GM21367 (cell line): ENCODE measurements around the gene IL5.
A peak's percentile ranks its signal among the peaks of the same experiment; 100 is the strongest.
"Not testable (repeated sequence)": the region's sequence is repeated elsewhere in the genome, so short reads cannot be mapped to it uniquely, and the experiment has no call there.

Source experiments
- ATAC-seq: cut with Tn5 transposase; IDR thresholded peaks from one replicate; pipeline ENCODE4 v1.9.1; 2021; ENCODE audit not compliant: unreplicated experiment

IL5 gene

DNA sequence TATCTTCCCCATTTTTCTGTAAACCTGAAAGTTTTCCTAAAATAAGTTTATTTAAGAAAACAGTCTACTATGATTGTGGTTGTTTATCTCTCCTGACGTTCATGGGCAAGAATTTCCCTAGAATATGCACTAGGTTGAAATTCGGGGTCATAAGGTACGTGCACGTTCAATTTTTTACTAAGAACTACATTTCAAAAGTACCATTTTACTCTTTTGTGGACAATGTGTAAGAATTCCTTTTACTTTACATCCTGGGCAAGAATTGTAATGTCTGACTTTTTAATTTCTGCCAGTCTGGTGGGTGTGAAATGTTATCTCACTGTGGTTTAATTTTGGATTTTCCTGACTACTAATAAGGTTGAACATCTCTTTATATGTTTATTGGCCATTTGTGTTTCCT lies 12.4 kb downstream of the IL5 start:
- no peak for ATAC-seq

DNA sequence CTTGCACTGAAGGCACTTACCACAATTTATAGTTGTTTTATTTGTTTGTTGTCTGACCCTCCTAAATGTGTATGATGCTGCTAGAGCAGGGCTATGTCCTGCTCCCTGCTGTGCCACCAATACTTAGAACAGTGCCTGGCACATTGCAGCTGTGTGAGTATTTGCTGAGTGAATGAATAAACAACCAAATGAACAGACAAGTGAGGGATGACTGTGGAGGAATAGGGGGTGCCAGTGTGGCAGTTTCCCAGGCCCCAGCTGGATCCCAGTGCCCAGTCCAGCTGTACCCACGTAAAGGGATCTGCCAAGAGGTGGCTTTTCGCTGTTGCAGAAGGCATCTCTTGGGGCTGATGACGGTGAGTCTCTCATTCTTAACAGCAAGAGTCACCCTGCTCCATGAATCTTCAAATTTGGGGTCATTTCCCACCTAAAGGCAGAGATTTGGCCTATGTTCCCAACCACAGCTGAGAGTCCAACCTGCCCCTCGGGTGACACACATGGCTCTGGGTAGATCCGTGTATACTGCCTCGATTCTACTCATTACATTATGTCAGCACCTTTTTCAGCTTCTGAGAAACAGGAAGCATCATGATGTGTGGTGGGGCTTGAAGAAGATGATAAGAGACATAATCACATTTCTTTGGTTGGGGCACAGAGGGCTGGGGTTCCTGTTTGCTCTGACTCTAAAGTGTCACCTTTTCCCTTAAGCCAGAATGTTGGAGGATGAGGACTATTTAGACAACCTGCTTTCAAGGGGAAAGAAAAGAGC lies 14.3 kb downstream of the IL5 start:
- ATAC-seq: no peak

DNA sequence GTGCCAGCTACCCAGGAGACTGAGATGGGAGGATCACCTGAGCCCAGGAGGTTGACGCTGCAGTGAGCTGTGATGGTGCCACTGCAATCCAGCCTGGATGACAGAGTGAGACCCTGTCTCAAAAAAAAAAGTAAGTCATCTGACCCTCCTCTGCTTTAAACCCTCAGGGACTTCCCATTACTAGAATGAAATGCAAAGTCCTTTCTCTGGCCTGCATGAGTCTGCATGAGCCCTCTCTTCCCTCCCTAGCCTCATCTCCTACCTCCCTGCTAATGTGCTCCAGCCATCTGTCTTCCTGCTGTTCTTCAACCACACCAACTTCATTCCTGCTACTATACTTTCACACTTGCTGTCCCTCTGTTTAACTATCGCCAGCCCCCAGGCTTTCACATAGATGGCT lies 15.3 kb downstream of the IL5 start:
- no peak for ATAC-seq

DNA sequence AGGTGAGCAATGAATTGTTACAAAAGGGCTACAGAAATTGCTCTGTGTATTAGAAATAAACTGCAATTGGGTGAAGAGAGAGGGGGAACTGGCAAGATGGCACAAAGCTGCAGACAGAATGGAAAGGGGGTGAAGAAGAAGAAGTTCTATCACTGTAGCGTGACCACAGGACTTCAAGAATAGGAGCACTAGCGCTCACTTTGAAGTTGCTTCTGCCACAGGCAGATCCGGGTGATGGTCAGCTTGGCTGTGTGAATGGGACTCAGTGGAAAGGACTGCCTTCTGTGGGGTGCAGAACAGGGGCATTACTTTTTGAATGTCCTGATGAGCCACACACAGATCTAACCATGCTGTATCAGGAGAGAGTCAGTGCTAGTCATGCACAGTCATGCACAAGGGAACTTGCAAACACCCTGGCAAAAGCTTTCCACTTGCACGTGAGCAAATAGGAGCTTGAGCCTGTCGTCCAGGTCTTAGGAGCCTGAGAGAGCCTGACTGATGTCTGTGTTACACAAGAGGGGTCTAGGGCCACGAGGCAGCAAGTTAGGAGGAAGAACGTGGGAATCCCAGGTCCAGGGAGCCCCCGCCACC lies 16.3 kb downstream of the IL5 start:
- ATAC-seq: no peak

DNA sequence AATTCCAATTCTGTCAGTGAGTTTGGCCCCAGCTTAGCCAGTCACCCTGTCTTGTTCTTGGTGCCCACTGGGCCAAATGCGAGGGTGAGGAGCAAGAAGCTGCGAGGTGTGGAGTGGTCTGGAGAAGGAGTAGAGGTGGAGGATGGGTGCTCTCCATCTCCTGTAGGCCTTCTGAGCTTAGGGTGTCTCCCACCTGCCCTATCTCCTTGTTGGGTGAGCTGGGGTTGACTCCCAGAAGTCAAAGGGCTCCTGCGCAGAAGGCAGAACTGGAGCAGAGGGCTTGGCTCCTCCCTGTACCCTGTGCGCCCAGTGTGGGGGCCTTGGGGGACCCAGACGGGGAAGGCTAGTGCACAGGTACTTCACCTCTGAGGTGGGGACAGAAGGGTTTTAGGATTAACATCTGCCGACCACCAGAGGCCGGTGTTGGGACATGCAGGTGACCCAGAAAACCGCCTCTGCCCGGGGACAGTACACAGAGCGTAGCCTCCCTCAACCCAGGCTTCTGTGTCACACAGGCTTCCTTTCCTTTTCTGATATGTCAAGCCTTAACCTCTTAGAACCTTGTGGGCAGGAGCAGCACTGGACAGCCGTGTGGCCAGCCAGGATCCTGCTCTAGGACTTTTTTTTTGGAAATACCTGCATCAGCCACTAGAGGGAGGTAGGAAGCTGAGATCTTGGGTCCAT lies 16.9 kb downstream of the IL5 start:
- no peak for ATAC-seq

DNA sequence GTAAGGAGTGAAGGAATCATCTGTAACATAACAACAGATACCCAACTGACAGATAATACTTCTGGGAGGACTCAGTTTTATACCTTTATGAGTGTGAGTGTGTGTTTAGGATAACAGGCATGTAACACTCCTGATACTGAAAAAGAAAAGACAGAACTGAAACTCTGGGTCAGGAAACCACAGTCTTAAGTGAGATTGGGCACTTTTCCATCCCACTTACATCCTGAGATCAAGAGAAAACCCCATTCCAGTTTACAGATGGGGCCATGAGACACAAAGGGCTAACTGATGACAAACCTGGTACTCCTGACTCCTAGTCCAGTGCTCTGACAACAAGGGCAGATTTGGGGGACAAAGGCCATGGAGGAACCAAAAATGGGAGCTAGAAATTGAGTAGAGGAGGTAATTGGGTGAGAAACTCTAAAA lies 18.0 kb downstream of the IL5 start:
- ATAC-seq: peak; percentile 57

DNA sequence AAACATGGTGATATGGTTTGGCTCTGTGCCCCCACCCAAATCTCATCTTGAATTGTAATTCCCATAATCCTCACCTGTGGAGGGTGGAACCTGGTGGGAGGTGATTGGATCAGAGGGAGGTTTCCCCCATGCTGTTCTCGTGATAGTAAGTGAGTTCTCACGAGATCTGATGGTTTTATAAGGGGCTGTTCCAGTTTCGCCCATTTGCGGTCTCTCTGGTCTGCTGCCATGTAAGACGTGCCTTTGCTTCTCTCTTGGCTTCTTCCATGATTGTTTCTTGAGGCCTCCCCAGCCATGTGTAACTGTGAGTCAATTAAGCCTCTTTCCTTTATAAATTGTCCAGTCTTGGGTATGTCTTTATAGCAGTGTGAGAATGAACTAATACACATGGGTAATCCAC lies 18.4 kb downstream of the IL5 start:
- ATAC-seq: not testable (repeated sequence)

DNA sequence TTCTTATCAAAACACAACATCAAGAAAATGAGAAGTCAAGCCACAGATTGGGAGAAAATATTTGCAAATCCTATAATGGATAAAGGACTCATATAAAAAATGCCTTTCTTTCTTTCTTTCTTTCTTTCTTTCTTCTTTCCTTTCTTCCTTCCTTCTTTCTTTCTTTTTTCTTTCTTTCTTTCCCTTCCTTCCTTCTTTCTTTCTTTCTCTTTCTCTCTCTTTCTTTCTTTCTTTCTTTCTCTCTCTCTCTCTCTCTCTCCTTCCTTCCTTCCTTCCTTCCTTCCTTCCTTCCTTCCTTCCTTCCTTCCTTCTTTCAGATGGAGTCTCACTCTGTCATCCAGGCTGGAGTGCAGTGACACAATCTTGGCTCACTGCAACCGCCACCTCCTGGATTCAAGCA lies 21.3 kb downstream of the IL5 start:
- not testable (repeated sequence) for ATAC-seq

DNA sequence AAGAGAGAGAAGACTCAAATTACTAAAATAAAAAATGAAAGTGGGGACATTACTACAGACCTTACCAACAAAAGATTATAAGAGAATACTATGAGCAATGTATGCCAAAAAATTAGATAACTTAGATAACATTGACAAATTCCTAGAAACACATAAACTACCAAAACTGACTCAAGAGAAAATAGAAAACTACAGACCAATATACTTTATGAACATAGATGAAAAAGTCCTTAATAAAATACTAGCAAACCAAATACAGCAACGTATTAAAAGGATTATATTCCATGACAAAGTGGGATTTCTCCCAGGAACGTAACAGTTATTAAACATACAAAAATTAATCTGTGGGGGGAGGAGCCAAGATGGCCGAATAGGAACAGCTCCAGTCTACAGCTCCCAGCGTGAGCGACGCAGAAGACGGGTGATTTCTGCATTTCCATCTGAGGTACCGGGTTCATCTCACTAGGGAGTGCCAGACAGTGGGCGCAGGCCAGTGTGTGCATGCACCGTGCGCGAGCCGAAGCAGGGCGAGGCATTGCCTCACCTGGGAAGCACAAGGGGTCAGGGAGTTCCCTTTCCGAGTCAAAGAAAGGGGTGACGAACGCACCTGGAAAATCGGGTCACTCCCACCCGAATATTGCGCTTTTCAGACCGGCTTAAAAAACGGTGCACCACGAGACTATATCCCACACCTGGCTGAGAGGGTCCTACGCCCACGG lies 29.5 kb downstream of the IL5 start:
- ATAC-seq: not testable (repeated sequence)

DNA sequence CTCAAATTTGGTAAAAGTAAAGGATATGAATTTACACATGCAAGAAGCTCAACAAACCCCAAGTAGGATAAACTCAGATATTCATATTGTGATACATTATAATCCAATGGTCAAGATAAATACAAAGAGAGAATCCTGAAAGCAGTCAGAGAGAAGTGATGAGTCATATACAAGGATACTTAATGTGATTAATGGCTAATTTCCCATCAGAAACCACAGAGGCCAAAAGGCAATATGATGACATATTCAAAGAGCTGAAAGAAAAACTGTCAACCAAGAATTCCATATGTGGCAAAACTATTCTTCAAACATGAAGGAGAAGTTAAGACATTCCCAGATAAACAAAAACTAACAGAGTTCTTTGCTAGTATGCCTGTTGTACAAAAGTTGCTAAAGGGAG lies 33.2 kb downstream of the IL5 start:
- ATAC-seq: no peak

DNA sequence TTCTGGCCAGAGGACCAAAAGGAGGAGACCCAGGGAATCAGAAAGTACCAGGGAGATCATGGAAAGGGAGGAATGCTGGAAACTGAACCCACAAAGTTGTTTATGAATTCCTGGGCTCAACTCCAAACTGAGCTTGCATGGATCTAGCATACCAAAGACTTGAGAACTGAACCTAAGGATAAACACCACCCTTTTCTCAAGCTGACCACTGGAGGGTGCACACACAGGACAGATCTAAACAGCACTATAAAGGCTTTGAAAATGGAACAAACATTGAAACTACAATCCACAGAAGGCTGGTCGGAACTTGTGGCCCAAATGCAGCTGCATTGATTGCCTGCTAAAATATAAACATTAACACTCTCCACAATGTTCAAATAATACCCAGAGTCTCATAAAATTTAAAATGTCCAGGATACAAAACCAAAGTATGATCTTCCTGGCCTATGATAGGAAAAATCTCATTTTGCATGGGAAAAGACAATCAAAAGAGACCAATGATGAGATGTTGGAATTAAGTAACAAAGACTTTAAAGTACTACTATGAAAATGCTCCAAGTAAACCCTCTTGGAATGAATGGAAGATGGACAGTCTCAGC lies 37.1 kb downstream of the IL5 start:
- ATAC-seq: peak; percentile 64

DNA sequence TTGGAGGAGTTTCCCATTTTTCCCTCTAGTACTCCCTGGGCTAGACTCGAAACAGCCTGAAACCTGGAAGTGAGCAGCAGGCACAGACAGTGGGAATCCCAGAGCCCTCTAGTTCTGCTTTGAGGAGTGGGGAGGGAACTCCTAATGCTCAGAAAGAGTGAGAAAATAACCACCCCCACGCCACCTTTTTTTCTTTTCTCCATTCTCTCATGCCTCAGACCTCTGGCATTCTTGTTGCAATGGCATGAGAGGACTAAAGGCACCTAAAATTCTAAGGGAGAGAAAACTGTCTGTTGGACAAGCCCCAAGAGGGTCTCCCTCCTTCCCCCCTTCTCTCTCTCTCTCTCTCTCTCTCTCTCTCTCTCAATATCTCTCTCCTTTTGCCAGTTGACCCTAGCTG lies 37.7 kb downstream of the IL5 start:
- no peak for ATAC-seq

DNA sequence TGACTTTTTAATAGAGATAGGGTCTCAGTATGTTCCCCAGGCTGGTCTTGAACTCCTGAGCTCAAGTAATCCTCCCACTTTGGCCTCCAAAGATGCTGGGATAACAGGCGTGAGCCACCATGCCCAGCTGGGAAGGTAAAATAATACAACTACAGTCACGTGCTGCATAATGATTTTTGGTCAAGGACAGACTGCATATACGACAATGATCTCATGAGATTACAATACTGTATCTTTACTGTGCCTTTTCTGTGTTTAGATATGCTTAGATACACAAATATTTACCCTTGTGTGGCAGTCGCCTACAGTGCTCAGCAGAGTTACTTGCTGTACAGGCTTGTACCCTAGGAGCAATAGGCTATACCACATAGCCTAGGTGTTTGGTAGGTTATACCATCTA lies 38.6 kb downstream of the IL5 start:
- ATAC-seq: no peak

DNA sequence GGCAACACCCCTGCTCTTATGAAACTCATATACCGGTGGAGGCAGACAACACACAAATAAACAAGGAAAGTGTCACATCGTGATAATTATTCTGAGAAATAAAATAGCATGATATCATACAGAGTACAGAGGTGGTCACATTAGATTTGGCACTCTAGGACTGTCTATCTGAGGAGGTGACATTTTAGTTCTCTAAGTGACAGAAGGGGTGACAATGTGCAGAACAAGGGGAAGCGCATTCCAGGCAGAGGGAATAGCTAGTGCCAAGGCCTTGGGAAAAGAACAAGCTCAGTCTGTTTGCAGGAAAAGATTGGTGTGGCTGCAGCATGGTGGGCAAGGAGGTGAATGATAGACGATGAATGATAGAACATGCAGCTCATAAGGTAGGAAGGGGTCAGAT lies 40.1 kb downstream of the IL5 start:
- no peak for ATAC-seq

DNA sequence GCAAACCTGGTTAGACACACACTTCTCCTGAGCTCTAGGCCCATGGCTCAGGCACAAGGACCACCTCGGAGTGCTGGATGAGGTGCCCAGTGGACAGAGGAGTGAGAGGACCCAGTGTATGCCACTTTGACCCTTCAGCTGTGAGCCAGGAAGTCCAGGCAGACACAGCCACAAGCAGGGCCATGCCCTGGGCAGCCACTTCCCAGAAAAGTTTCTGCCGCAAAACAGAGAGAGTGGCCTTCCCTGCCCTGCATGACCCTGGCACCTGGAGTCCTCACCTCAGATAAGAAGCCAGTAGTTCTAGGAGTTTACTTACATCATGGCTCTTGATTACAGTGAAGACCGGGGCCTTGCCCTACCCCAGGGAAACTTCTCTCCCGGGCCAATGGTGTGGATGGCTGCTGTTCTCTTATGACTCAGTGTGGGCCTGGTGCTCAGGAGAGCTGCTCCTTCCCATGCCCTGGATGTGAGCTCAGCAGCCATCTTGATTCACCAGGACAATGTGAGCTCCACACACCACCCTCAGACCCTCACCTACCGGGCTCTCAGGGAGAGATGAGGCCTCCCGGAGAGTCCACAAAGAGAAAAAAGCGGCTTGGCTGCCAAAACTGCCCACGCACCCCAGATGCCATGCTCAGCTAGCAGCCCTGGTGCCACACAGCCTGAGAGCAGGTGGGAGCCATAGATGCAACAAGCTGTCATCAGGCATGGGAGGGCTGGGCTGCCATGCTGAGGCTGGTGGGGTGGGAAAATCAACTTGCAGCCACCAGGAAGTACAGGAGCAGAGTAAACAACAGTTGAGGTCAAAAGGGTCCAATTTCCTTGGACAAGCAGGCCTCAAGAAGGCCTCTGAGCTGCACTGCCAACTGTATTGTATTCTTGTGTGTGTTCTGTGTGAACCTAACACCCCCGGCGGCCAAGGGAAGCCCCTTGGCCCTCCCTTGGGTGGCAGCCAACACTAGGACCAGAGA lies 41.1 kb downstream of the IL5 start:
- ATAC-seq: no peak

DNA sequence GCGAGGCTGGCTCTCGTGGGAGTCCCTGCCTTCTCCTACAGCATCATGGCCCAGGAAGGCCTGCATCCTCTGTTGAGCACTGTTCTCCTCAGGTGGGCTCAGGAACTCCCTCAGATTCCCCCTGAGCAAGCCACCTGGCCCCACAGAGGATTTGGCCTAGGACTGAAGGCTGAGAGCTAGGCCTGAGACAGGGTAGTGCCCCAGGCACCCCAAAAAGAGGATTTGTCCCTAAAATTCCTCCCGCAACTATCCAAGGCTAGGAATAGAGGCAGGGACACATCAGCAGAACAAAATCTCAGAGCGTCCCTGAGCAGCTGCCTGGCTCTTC lies 41.7 kb downstream of the IL5 start:
- ATAC-seq: no peak

DNA sequence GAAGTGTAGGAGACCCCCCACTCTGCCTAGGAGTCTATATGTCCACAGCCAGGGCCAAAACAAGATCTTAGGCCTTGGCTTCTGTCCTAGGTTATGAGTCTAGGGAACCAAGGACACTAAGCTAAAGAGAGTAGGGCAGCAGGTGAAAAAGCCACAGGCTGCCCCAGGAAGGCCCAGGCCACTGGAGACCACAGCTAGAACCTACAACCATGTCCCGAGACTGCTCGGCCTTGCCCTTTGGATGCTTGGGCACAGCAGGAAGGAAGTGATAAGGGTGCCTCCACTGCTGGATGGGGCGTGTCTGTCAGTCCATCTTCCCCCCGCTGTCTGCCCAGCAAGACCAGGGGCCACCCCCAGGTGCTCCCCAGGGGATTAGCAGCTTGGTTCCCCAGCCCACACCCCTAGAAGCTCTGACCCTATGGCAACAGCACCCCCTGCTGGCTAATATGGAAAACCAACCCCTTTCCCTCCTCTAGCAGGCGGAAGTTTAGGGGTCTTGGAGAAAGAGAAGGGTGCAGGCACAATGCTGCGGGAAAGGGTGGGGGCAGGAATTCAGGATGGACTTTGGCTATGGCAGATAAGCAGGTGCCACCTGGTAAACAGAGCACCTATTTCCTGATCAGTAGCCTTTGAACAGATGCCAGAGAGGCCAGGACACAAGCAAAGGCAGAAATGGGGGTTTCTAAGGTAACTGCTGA lies 42.2 kb downstream of the IL5 start:
- ATAC-seq: no peak

DNA sequence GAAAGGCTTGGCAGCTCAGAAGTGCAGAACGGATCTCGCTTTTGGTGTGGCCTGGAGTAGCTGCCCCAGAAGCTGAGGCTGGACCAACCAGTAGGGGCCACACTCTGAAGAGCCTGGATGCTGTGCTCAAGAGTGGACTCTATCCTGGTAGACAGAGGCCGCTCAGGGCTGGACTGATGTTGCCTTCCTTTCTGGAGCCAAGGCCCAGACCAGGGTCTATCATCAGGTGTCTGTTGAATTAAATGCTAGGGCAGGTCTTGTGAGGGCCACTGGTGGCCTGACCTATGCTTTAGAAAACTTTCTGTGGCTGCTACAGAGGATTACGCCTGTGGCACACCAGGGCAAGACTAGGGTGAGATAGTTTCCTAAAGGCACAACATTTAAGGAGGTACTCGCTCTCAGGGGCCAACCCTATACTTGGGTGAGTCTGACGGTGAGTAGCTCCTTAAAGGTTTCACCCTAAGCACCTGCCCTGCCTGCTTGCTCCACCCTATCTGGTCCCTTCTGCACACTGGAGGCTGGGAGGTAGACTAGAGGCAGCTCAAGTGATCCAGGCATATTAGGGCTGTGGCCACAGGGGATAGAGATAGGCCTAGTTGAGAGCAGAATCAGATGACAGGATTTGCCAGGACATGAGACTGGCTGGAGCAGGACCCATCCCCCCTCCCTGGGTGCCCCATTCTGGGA lies 42.9 kb downstream of the IL5 start:
- no peak for ATAC-seq
